HepG2 (cell line): ENCODE data around the gene PLPPR4. TPM values are rescaled to one million over a fixed set of nuclear protein-coding genes. Genes with fewer than 3 reads are reported as not detected.

Experiments used
- ATAC-seq: fragments of 200-7000 bp; cut with Tn5 transposase; 3 replicates; pipeline ENCODE4 v1.9.1; 2020; ENCODE audit warnings: mild to moderate bottlenecking, moderate library complexity
- BruUV-seq: library from RNA; stranded (reverse); fragments of 400-500 nt; replicated peaks from 2 replicates; lab custom pipeline; 2021; lab: Mats Ljungman, UMichigan
- CTCF ChIA-PET: fragments of 300-600 bp; formaldehyde crosslinking; extraction: SDS; loops from one replicate; lab custom pipeline; 2021; ENCODE audit warnings: low total read pairs, inconsistent platforms, low intra/inter-chr PET ratio; lab: Yijun Ruan, JAX
- POLR2A ChIA-PET: fragments of 350-600 bp; sonication (Branson Sonifier 250); formaldehyde crosslinking; loops from one replicate; lab custom pipeline; 2020; ENCODE audit warnings: antibody characterized with exemption, inconsistent platforms; lab: Yijun Ruan, JAX
- DNase-seq: peaks from one replicate; pipeline ENCODE4 v3.0.0-alpha.2; 2015; ENCODE audit warnings: low spot score
- FAIRE-seq: peaks from 3 replicates; lab custom pipeline; 2011; peaks lifted over from hg19 to GRCh38; lab: Jason Lieb, UNC
- H2AFZ ChIP-seq: one replicate; pipeline ENCODE4 v1.6.1; 2011; ENCODE audit warnings: low read length, inconsistent platforms
- H3K27ac ChIP-seq: fragments of 300-600 bp; 3 replicates; pipeline ENCODE4 v1.8.0; 2011; ENCODE audit warnings: mixed run types, mild to moderate bottlenecking, mixed read lengths, low read length, inconsistent platforms; ENCODE audit not compliant: insufficient read depth; ENCODE audit errors: extremely low read length
- H3K27me3 ChIP-seq, 2 experiments: fragments of 200-600 bp in 1 of 2; 2 replicates in 1 of 2; 3 replicates in 1 of 2; pipeline versions ENCODE4 v1.6.0 to v1.8.0; 2011; ENCODE audit warnings: low read length in 2 of 2, mild to moderate bottlenecking in 2 of 2, moderate library complexity in 2 of 2, inconsistent platforms in 1 of 2; ENCODE audit not compliant: insufficient read depth in 2 of 2, control insufficient read depth in 1 of 2
- H3K36me3 ChIP-seq, 2 experiments: fragments of 200-600 bp in 1 of 2; replicated peaks in 1 of 2; 2 replicates in 1 of 2; 3 replicates in 1 of 2; pipeline versions ENCODE4 v1.5.1 to v1.8.0; 2011; ENCODE audit warnings: low read length in 2 of 2, inconsistent platforms in 1 of 2; ENCODE audit not compliant: insufficient read depth in 2 of 2, control insufficient read depth in 1 of 2
- H3K4me1 ChIP-seq: 2 replicates; pipeline ENCODE4 v1.5.1; 2012; ENCODE audit warnings: low read length, inconsistent platforms; ENCODE audit not compliant: insufficient read depth
- H3K4me2 ChIP-seq: 2 replicates; pipeline ENCODE4 v1.6.0; 2011; ENCODE audit warnings: low read depth, low read length, inconsistent platforms
- H3K4me3 ChIP-seq, 3 experiments: fragments of 200-600 bp in 1 of 3; sonication (generic), shearing (Covaris generic) in 1 of 3; replicated peaks in 1 of 3; 2 replicates each; pipeline ENCODE4 v1.5.1; 2011 to 2016; ENCODE audit warnings: low read length in 3 of 3, inconsistent platforms in 2 of 3, low read depth in 2 of 3, mild to moderate bottlenecking in 2 of 3, control low read depth in 1 of 3, mixed read lengths in 1 of 3; ENCODE audit not compliant: insufficient read depth in 1 of 3
- H3K79me2 ChIP-seq: one replicate; pipeline ENCODE4 v1.6.1; 2011; ENCODE audit warnings: low read length, inconsistent platforms; ENCODE audit not compliant: insufficient read depth
- H3K9ac ChIP-seq: 2 replicates; pipeline ENCODE4 v1.6.0; 2011; ENCODE audit warnings: mild to moderate bottlenecking, low read depth, low read length, inconsistent platforms; ENCODE audit not compliant: insufficient read depth
- H3K9me3 ChIP-seq: 2 replicates; pipeline ENCODE4 v1.5.1; 2012; ENCODE audit warnings: mild to moderate bottlenecking, low read length
- H4K20me1 ChIP-seq: 2 replicates; pipeline ENCODE4 v1.6.0; 2011; ENCODE audit warnings: inconsistent platforms, mild to moderate bottlenecking, low read length, moderate library complexity; ENCODE audit not compliant: insufficient read depth
- CC2D1A ChIP-seq: sonication (generic); formaldehyde crosslinking; IDR thresholded peaks from 2 replicates; pipeline ENCODE4 v1.8.1; 2023; ENCODE audit warnings: mild to moderate bottlenecking, missing genetic modification reagents
- FOXP1 ChIP-seq, 2 experiments: fragments of 450-650 bp in 1 of 2; IDR thresholded peaks; 2 replicates each; pipeline ENCODE4 v1.6.1; 2017 to 2018; ENCODE audit warnings: antibody characterized with exemption in 1 of 2
- HIC2 ChIP-seq: sonication (generic); formaldehyde crosslinking; IDR thresholded peaks from 2 replicates; pipeline ENCODE4 v1.9.0; 2022; ENCODE audit warnings: low read depth, missing genetic modification reagents
- MAFF ChIP-seq: IDR thresholded peaks from 2 replicates; pipeline ENCODE4 v1.6.1; 2011; ENCODE audit warnings: low read depth, low read length, improper control_type of control experiment
- MAFK ChIP-seq, 2 experiments: IDR thresholded peaks in 1 of 2; conservative IDR thresholded peaks in 1 of 2; 2 replicates each; pipeline ENCODE4 v1.6.1; 2011; ENCODE audit warnings: improper control_type of control experiment in 2 of 2, low read length in 2 of 2
- XBP1 ChIP-seq: sonication (generic); formaldehyde crosslinking; IDR thresholded peaks from 2 replicates; pipeline ENCODE4 v1.5.0; 2020; ENCODE audit warnings: missing genetic modification reagents
- YEATS4 ChIP-seq: sonication (generic); formaldehyde crosslinking; IDR thresholded peaks from 2 replicates; pipeline ENCODE4 v1.4.0; 2020; ENCODE audit warnings: missing genetic modification reagents, borderline replicate concordance
- ZNF260 ChIP-seq: sonication (generic); formaldehyde crosslinking; IDR thresholded peaks from 2 replicates; pipeline ENCODE4 v1.4.0; 2020; ENCODE audit warnings: missing genetic modification reagents, low read depth, mild to moderate bottlenecking, borderline replicate concordance
- WGBS: methylation state at CpG from one replicate; pipeline ENCODE4 v1.1.6; 2017; ENCODE audit warnings: low lambda C conversion rate; 5-methylcytosine and 5-hydroxymethylcytosine counted together
- in situ Hi-C: cut with HindIII; loops from 2 replicates; pipeline ENCODE4 v1.10.0; 2017; ENCODE audit warnings: low pct_unique_long_range_greater_than_20kb; ENCODE audit not compliant: extremely low pct_ligation_motif_present
- intact Hi-C: fragments of 100-400 bp; cut with micrococcal nuclease; formaldehyde crosslinking; loops from one replicate; pipeline ENCODE4 v1.10.0; 2022; ENCODE audit not compliant: unreplicated experiment
- polyA plus RNA-seq, 8 experiments: library from polyadenylated mRNA; depleted of rRNA in 3 of 8; stranded (reverse) in 7 of 8; unstranded in 1 of 8; fragments of >200 nt; fragmentation: Illumina TruSeq in 4 of 8; extraction: Trizol in 4 of 8; gene quantifications; 2 replicates each; pipeline versions ENCODE4 v1.2.1 to v1.2.3, GENCODE V29; 2011 to 2016; ENCODE audit warnings: low read depth in 4 of 8, missing spikeins in 1 of 8, mixed read lengths in 1 of 8; ENCODE audit not compliant: insufficient read depth in 1 of 8
- total RNA-seq, 5 experiments: library from RNA; depleted of rRNA; stranded (reverse); fragments of >200 nt; fragmentation: Illumina TruSeq; extraction: Trizol; gene quantifications; 2 replicates each; pipeline ENCODE4 v1.2.3, GENCODE V29; 2016; ENCODE audit warnings: low read depth in 1 of 5

PLPPR4 gene
- total and polyA plus RNA-seq, 2 of the 13 experiments (the other 11 are each of a cell fraction or from before 2014, with no cell fraction given), result not detected

GRCh38 chr1:99246152-99246551 lies 18.1 kb upstream of the PLPPR4 start:
- in situ Hi-C loops (no loop called here), intact Hi-C loops (no loop called here)
- Histone ChIP-seq H3K36me3 (no peaks in the 10 kb centered on the region), H3K27ac (no peak overlapping the region), H4K20me1 (no peaks in the 10 kb centered on the region), H3K4me2 (no peak overlapping the region), H3K27me3 (no peaks in the 10 kb centered on the region), H3K9ac (no peak overlapping the region), H3K4me1 (no peaks in the 10 kb centered on the region), H2AFZ (no peak overlapping the region), H3K79me2 (no peaks in the 10 kb centered on the region), H3K9me3 (no peaks in the 10 kb centered on the region), H3K4me3 (no peak overlapping the region)
- POLR2A ChIA-PET, result no interaction called here
- CTCF ChIA-PET, result no interaction called here
- no TSS peak for BruUV-seq
- ATAC-seq (no peak), DNase-seq (no peak), FAIRE-seq (no peak)
- WGBS, result 15% methylated on average over 3 of the region's 3 CpGs
- TF ChIP-seq HIC2 (CRISPR knock-in tag), result no peak
- no peak for TF ChIP-seq XBP1 (CRISPR knock-in tag)
- TF ChIP-seq YEATS4, result no peak

- no peaks in the 10 kb centered on the region for H3K79me2 ChIP-seq
- POLR2A ChIA-PET, result no interaction called here
- FAIRE-seq (no peak), ATAC-seq (no peak), DNase-seq (no peak)
- no peak overlapping the region for H3K4me3 ChIP-seq
- H3K27me3 ChIP-seq, result no peaks in the 10 kb centered on the region
- H4K20me1 ChIP-seq, result no peaks in the 10 kb centered on the region
- in situ Hi-C loops (no loop called here), intact Hi-C loops (no loop called here)
- peak; percentile 92 to 97 for TF ChIP-seq MAFK (conservative IDR thresholded peaks at IDR 0.05 in 1 of 2, IDR thresholded peaks at IDR 0.05 in 1 of 2; ENCODE audit: low read length in 2 of 2)
- TF ChIP-seq CC2D1A (CRISPR knock-in tag), result no peak
- TF ChIP-seq MAFF, result peak; percentile 96
- TF ChIP-seq FOXP1 (IDR thresholded peaks at IDR 0.05), result no peak
- no peak for TF ChIP-seq FOXP1 (CRISPR knock-in tag; IDR thresholded peaks at IDR 0.05)
- no peak for TF ChIP-seq ZNF260 (CRISPR knock-in tag)
- no peaks in the 10 kb centered on the region for H3K4me1 ChIP-seq
- H3K36me3 ChIP-seq, result no peaks in the 10 kb centered on the region
- CTCF ChIA-PET, result no interaction called here
- H3K4me2 ChIP-seq, result no peak overlapping the region
- H3K9me3 ChIP-seq, result no peaks in the 10 kb centered on the region
- no peak overlapping the region for H3K9ac ChIP-seq
- H2AFZ ChIP-seq, result no peak overlapping the region
- WGBS, result 0% methylated on average over 2 of the region's 2 CpGs
- no TSS peak for BruUV-seq
- H3K27ac ChIP-seq, result no peak overlapping the region
Measured at GRCh38 chr1:99247199-99247598, 17.1 kb upstream of the PLPPR4 start.
